HG03439 (cell line): ENCODE results near the gene BUD13.

Experiments used
- ATAC-seq: cut with Tn5 transposase; IDR thresholded peaks from one replicate; pipeline ENCODE4 v1.9.1; 2021; ENCODE audit warnings: mild to moderate bottlenecking, moderate library complexity; ENCODE audit not compliant: unreplicated experiment

The BUD13 gene

GRCh38 chr11:116792869-116793771 is 20.3 kb upstream of the BUD13 start:
- ATAC-seq = no peak

DNA sequence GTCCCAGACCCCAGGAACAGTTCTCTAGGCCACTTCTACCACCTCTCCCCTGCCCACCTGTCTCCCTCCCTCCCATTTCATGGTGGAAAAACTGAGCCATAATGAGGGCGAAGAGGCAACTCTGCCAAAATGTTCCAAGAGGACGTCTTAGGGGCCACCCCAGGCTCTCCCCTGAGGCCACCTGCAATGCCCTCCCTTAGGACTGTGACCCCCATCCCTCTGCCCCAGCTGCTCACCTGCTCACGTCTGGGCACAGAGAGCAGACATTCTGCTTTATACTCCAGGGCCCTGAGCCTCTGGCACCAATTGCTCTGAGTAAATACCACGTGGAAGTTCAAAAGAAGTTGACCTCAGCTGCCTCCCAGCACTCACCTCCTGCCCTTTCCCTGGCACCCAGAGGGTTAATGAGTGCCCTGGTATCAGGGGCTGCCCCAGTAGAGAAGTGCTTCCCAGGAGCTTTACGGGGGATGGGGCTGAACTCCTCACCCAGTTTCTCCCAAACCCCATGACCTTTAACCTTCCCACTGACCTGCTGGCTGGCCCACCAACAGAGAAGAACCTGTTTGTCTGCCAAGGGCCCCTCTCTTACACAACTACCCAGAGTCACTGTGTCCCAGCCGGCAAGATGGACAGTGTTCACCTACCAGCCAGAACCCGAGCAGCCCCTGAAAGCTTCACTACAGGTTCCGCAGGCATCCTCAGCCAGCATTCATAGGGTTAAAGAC is 19.5 kb upstream of the BUD13 start:
- ATAC-seq = no peak

DNA sequence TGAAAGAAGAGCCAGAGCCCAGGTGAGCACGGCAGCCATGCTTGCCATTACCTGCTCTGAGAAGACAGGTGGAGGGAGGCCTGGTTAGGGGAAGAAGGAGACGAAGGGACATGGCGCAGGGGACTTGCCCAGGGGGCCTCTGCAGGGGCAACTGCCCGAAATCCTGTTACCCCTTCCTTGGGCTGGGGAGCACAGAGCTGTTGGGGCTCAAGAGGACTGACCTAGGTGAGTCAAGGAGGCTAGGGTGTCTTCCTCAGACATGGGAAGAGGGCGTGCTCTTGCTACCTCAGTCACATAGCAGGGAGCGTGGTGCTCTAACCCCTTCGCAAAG is 19.0 kb upstream of the BUD13 start, which contains the start of gene APOA5:
APOA5 (minus strand) TSS at position 67 of the 331 bp plus-strand sequence; CDS start at position 48, 19 bp downstream.
- ATAC-seq = no peak

DNA sequence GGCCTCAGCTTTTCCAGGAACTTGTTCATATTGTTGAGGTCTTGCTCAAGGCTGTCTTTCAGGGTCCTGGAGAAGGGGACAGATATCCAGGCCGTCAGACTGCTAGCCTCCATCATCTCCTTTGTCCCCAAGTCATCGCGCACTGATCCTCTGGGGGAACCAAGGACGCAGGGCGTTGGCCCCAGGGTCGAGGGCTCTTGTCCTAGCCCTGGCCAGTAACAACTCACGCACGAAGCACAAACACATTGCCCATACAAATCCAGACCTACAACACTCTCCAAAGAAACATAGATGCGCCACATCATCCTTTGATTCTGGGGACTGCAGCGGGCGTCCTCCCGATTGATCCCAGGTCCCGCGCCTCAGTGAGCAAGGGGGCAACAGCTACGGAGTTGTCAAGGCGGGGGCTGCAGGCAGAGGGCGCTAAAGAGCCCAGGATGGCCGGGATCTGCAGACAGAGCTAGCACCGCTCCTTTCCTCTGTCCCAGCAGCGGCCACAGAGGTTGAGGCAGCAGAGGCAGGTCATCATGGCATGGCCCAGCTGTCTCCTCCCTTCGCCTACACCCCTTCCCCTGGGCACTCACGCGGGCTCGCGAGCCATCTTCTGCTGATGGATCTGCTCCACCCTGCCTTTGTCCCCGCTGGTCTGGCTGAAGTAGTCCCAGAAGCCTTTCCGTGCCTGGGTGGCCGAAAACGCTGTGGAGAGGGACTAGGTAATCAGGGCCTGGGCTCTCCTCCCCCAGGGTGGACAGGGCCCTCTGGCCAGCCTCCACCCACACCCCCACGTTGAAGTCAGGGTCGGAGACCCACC is 18.4 kb upstream of the BUD13 start:
- ATAC-seq = no peak

- ATAC-seq = no peak
Measured at GRCh38 chr11:116790167-116791001, 17.6 kb upstream of the BUD13 start.

- no peak for ATAC-seq
Measured at GRCh38 chr11:116788975-116789374, 16.2 kb upstream of the BUD13 start.

DNA sequence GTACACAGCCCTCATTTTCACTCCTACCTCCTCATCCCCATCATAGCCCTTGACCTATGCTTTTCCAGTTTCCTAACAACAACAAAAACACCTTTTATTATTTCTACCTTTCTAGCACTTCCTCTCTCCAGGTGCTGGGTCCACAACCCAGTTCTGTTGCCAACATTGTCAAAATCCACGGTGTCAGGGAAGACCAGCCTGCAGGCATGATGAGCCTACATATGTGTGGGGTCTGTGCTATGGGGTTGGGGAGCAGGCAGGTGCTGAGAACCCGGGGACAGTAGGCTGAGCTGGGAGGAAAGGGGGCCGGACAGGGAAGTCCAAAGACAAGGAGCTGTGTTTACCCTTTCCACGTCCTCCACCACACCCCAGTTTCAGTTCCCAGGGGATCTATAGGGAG is 15.7 kb upstream of the BUD13 start:
- no peak for ATAC-seq

- ATAC-seq = peak; percentile 82
Measured at GRCh38 chr11:116787786-116788486, 15.1 kb upstream of the BUD13 start, which contains the start of gene ZPR1. ZPR1 (minus strand) TSS chr11:116788023; CDS start chr11:116787990, 33 bp downstream.

- no peak for ATAC-seq
Measured at GRCh38 chr11:116787436-116787785, 14.6 kb upstream of the BUD13 start.

DNA sequence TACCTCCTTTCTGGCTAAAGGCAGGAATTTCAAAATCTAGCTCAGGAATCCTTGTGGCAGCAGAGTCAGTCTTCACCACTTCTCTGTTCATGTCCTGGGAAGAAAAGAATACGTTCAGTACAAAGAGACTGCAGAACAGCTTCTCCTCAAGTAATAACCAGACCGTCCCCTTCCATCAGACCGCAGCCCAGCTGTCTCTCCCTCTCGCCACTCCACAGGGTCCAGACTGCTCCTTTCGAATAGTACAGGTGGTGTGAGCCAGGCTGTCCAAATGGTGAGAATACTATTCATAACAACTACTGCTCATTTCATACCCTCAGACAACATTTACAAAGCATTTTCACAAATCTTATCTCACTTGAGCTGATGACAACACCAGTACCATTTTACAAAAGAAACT is 14.2 kb upstream of the BUD13 start:
- ATAC-seq = no peak

- no peak for ATAC-seq
Measured at GRCh38 chr11:116786326-116786725, 13.5 kb upstream of the BUD13 start.

DNA sequence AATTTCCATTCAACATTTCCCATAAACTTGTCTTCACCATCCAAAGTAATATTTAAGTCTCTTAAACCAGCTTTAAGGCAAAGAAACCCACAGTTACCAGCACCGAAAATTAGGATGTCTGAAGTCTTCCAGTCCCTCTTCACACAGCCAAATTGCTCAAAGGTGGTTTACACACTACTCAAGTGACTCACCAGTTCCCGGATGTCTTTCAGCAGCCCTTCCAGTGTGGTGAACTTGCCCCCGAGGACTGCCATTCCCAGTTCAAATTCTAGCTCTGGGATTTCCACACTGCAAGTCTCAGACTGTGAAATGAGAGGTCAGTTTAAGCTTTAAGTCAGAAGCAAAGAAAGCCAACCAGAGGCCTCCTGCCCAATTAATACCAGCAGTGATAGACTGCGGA is 9.9 kb upstream of the BUD13 start:
- ATAC-seq = no peak

DNA sequence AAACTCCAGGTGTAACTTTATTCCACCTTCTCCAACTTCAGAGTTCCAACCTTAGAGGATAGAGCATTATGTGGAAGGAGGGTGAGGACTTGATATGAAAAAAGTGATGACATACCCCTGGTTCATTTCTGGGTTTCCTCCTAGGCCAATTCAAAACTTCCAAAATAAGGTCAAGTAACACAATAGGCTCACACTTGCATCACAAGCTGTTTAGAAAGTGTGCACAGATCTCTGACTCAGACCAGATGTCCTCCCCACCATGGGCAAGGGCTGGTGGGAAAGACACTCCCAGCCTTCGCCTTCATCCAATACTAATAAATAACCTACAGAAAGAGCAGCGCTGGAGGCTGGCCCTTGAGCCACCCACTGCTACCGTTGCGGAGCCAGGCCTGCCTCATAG is 5.8 kb upstream of the BUD13 start:
- no peak for ATAC-seq

DNA sequence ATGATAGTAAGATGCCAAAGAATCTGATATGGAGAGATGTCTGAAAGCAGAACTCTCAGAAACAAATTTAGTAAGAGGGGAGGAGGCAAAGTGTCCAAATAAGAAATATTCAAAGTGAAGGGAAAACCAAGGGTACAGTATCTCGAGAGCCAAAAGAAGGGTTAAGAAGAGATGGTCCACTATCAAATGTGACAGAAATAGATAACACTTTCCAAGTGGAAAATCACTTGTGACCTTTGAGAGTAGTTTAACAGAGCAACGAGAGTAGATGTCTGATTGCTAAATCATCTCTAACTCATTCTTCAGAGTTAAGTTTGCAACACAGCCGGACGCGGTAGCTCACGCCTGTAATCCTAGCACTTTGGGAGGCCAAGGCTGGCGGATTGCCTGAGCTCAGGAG is 4.3 kb upstream of the BUD13 start:
- no peak for ATAC-seq

- no peak for ATAC-seq
Measured at GRCh38 chr11:116776522-116776984, 3.8 kb upstream of the BUD13 start.

GRCh38 chr11:116775975-116776374 is 3.2 kb upstream of the BUD13 start:
- ATAC-seq = no peak

- no peak for ATAC-seq
Measured at GRCh38 chr11:116774661-116775060, 1.9 kb upstream of the BUD13 start.

DNA sequence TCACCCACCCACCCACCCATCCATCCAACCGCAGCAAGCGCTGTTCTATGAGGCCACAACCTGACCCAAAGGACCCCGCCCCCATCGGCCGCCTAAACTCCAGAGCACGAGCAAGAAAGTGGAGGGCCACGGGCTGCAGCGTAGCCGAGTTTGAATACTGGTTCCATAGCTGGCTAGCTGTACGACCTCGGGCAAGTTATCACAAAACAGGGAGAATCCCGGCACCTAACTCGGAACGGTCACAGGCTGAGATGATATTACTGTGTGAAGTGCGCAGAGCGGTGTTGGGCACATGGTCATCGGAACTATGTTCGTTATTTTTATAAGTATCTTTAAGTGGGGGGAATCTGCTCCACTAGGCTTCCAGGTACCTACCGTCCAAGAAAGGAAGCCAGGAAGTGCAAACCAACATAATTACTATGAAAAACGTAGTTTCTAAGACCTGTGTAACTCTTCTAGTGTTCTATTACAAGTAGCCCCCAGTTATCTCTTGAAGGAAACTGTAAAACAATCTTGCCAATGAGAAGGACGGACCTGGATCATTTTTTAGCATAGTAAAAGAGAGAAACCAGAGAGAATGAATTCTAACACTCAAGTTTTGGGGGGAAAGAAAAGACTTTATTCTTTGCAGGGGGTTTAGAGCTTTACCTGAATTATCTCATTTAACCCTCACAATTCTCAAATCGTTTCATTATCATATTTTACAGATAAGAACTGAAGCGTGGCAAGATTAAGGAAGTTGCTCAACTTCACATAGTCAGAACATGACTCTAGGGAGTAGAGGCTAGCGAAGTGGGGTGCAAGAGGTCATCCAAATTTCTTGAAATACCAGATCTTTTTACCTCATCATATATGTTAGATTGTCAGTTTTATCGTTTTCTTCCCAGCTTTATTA is 663 bp upstream of the BUD13 start:
- ATAC-seq = peak; percentile 27

DNA sequence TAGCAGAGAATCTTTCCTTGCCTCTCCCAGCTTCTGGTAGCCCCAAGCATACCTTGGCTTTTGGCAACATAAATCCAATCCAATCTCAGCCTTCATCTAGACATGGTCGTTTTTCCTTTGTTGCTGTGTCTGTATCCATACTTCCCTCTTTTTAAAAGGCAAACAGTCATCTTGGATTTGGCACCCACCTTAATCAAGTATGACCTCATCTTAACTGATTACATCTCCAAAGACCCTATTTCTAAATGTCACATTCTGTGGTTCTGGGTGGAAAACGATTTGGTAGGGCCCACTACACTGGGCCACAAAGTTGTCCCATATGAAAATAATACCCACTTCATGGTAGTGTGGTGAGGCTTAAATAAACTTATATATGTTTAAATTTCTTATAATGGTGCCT is 852 bp downstream of the BUD13 start:
- ATAC-seq = no peak
